Dedifferentiated amniotic fluid mesenchymal stem cell (primary cell): ENCODE results near the gene MIB1.
A peak's percentile ranks its signal among the peaks of the same experiment; 100 is the strongest.

Experiments used
- DNase-seq: peaks from one replicate; pipeline ENCODE4 v3.0.0-alpha.2; 2016; ENCODE audit errors: extremely low spot score

MIB1 gene

DNA sequence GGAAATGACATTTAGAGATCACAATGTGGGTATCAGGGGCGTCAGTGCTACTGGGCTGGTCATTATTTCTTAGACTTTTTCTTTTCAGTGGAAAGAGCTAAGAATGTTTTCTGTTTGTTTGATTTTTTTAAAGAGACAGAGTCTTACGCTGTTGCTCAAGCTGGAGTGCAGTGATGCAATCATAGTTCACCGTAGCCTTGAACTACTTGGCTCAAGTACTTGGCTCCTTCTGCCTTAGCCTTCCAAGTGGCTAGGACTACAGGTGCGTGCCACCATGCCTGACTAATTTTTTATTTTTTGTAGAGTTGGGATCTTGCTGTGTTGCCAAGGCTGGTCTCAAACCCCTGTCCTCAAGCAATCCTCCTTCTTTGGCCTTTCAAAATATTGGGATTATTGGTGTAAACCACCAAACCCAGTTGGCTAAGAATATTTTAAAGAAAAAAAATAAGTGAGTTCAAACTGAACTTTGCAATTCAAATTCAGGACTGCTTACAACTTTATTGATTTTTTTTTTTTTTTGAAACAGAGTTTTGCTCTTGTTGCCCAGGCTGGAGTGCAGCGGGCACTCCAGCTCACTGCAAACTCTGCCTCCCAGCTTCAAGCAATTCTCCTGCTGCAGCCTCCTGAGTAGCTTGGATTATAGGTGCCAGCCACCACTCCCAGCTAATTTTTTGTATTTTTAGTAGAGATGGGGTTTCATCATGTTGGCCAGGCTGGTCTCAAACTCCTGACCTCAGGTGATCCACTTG lies 154.2 kb downstream of the MIB1 start:
- DNase-seq = no peak

DNA sequence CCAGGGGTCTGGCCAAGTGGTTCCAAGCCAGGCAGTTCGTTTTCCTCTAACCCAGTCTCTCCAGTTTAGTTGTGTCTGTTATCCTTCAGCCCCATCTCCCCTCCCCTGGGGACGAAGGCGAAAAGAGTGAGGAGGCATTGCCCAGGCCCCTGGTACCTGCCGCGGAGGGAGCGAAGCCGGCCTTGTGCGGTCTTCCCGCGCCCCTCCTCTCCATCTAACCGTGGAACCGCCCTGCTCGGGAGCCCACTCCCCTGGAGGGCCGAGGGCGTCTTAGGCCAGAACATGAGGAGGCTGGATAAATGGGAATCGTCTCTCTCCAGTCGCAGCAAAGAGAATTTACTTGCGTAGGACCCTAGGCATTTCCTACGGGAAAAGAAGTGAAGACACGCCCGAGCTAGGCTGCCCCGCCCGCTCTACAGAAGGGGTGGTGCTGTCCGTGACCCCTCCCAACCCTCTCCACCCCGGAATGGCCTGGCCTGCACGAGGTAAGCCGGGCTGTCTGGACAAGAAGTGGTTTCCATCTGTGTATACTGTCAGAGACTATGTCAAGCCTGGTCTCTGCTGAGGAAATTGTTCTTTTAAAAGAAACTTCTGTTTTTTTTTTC lies 156.2 kb downstream of the MIB1 start:
- DNase-seq = no peak

DNA sequence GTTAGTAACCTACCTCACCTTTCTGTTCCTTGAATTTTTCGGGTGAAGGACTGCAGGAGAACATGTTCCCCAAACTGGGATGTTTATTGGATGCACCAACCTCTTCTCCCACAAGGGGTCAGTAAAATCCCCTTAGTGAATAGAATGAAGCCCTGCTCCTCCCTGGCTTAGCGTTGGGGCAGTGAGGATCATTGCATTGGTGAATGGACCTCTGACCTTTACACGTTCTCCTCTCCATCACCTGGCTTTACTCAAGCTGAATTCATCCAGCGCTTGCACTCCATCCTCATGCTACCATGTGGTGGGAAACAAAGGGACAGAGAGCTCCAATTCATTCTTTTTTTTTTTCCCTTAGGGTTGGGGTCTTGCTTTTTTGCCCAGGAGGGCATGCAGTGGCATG lies 157.2 kb downstream of the MIB1 start:
- peak; percentile 48 for DNase-seq

DNA sequence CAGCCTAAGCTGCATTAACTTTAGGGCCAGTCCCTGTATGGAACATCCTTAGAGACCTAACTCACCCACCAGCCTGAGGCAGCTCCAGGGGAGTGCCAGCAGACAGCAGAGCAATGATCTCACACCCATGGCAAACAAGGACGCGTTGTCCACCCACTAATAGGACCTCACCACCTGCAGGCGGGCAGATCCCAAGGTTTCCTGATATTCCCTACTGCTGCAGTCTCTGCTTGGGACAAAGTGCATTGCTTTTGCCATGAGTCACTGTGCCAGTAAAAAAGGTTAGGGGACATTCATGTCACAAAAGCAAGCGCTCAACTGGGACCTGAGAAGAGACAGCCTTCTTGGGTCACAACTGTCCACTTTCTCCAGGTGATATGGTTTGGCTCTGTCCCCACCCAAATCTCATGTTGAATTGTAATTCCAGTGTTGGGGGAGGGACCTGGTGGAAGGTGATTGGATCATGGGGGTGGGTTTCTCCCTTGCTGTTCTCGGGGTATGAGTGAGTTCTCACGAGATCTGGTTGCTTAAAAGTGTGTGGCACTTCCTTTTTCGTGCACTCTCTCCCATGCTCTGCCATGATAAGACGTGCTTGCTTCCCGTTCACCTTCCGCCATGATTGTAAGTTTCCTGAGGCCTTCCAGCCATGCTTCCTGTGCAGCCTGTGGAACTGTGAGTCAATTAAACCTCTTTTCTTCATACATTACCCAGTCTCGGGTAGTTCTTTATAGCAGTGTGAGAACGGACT lies 160.2 kb downstream of the MIB1 start:
- DNase-seq = no peak

- no peak for DNase-seq
These were observed 160.9 kb downstream of the MIB1 start for GRCh38 chr18:21901423-21901945.

DNA sequence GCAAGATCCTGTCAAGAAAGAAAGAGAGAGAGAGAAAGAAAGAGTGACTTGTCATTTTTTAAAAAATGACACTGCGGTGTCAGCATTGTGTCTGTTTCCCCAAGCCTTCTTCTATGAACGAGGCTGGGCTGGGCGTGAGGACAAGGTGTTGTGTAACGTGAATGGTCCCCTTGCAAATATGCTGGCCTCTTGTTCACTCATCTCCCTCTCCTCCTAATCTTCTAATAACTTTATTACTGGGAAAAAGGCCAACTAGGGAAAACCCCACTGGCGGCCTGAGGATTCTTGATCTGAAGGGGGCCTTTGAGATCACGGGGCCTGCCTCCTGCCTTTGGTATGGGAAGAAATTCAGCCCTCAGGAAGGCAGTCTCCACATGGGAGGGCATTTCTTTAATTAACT lies 163.1 kb downstream of the MIB1 start:
- no peak for DNase-seq

DNA sequence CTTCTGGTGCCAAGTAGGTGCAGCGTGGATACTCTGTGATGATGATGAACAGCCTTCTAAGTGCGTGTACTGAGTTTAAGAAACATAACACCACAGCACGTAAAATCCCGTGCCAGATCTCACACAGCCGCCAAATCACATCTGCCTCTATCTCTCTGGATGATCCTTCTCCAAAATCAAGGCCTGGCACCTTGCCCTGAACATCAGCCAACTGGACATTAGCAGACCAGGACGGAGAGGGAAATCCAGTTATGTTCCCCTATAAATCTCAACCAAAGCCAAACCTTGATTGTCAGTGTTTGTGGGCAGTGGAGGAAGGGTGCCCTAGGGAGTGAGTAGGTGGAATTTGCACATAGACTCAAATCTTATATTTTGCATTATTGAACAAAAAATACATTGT lies 164.3 kb downstream of the MIB1 start:
- no peak for DNase-seq

GRCh38 chr18:21907451-21907850 lies 166.9 kb downstream of the MIB1 start:
- no peak for DNase-seq

DNA sequence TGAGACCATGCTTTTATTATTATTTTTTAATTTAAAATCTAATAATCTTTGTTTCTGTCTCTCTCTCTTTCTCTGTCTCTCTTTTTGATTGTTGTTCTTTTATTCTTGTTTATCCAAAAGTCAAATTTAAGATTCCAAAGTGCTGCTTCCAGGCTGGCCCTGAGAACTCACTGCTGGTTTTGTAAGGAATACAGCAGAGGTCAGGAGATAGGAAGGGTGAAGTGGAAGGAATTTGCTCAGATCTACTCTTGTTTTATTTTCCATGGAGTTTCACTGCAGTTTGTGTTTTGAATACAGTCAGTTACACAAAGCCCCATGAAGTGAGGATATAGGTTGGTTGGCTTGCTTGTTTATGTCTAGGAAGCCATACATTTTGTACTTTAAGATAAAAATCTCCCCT lies 168.1 kb downstream of the MIB1 start:
- no peak for DNase-seq

DNA sequence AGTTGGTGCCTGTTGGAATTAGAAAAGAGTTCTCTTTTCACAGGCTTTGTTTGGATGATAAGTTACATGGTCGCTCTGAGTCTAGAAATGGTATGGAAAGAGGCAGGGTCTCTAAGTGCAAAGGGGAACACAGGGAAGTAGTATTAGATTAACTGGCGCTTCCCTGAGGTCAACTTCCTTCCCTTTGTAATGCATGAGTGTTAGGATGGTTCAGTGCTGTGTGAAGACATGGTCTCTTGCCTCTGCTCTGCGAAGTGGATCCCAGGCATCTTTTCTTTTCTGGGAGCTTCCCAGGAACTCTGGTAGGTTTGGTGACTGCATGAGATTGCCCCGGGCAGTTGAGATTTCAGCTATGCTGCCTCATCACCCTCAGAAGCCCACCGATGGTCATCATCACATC lies 170.3 kb downstream of the MIB1 start:
- no peak for DNase-seq

DNA sequence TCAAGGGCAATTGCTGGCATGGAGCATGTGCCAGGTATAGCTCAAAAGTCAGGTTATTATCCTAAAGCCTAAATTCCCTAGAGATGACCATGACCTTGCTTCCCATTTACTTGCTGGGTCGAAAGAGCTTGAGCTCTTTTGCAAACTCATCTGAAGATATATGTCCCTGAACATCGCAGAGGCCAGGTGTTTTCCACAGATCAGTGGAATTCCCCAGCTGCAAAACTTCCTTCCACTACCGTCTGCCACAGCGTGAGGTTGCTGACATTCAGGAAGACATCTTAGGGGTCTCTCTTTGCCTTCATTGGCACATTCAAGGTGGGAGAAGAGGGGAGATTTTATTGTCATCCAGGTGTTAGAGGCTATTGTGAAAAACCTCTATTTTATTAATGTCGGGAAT lies 171.0 kb downstream of the MIB1 start:
- no peak for DNase-seq

DNA sequence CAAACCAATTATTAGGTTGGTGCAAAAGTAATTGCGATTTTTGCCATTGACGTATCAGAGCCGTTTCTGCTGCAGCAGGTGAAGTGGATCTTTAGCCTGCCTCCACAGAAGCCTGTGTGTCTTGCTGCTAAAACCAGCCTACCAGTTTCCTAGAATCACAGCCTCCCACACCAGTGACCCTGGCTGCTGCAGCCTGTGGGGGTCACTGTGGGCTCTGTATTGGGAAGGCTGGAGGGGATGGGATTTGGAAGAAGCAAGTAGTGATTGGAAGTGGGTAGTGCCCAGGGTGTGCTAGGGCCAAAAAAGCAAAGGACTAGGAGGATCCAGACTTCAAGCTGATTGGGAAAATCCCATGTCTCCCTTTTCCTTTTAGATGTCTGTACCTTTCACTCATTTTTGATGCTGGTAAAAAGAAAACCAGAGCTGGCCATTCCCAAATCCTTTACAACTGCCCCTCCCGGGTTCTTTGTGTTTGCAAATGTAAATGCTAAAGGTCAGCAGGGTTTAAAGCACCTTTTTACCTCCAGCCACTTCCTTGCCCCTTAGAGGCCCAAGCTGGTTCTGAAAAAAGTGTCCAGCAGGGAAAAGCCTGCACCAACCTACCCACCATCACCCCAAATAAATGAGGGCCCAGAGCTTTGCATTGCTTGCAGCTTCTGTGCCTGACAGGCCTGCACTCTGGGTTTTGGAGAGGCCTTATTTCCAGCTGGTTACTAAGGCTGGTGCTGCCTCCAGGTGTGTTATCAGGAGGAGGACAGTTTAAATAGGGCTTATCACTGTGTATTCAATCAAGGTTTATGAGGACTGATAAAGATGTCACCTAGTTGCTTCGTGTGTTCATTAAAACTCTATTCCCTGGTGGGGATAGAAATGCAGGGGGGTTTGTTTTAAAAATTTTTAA lies 172.0 kb downstream of the MIB1 start:
- no peak for DNase-seq

DNA sequence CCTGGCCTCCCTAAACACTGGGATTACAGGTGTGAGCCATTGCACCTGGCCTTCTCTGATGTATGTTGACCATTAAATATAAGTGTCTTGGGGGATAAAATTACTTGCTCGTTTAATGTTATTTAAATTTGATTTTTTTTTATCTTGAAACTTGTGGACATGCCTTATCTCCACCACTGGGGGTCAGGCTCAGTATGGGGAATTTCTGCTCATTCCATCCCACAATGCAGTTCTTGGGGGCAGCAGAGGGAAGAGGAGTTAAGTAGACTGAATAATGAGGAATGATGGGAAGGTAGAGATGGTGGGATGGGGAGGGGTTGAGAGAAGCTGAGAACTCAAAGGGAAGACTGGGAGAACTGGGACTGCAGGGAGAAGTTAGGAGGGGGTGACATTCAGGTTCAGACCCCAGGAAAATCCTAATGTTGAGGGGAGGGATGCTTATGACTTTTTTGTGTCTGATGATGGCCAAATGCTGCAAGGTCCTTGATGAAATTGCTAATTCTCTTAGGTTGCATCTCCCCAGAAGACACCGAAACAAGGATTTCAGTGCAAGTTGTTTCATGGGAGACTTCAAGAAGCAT lies 174.2 kb downstream of the MIB1 start:
- DNase-seq = peak; percentile 47

DNA sequence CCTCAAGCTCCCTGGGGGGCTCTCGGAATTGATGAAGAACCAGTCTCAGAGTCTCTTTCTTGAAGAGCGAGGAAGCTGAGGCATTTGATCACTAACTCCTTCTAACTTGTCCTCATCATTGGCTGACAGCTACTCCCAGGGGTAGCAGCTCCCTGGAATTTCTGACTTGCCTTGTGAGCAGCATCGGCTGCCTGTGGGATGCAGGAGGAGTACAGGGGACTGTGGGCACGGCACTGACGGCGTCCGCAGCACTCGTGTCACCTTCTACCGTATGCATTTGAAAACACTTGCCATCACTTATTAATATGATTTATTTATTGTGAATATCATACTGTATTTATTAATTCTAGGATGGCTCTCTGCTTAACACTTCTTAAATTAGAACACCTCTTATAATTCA lies 175.0 kb downstream of the MIB1 start:
- DNase-seq = no peak

GRCh38 chr18:21916594-21916993 lies 176.0 kb downstream of the MIB1 start:
- DNase-seq = no peak

DNA sequence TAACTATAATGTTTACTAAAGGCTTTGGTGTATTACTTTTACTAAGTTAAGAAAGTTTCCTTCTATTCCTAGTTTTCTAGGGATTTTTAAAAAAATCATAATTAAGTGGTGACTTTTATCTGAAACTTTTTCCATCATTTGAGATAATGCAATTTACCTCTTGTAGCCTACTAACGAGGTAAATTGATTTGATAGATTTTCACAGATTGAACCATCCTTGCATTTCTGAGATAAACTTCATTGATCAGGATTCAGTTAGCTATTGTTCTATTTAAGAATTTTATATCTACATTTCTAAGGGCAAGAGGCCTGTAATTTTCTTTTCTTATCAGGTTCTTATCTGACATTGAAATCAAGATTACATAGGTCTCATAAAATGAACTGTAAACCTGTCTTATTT lies 178.1 kb downstream of the MIB1 start:
- DNase-seq = no peak
